Suprapubic skin (tissue), 4 donors: ENCODE data around the gene LRRC4C.

Experiments used
- EP300 ChIP-seq: sonication (generic); formaldehyde crosslinking; IDR thresholded peaks from one replicate; pipeline ENCODE4 v1.6.1; 2017; ENCODE audit warnings: antibody characterized with exemption
- POLR2A ChIP-seq, 2 donors: fragments of 450-650 bp; IDR thresholded peaks; one replicate each; pipeline ENCODE4 v1.6.1; 2017; ENCODE audit warnings: antibody characterized with exemption in 2 of 2, mild to moderate bottlenecking in 2 of 2, moderate library complexity in 2 of 2
- POLR2AphosphoS5 ChIP-seq, 3 donors: sonication (generic); formaldehyde crosslinking; IDR thresholded peaks; one replicate each; pipeline ENCODE4 v1.6.1; 2017; ENCODE audit warnings: antibody characterized with exemption in 3 of 3
- TF ChIP-seq, protein P1 (sequence below), 2 donors: fragments of 200-600 bp in 1 of 2; fragments of 450-650 bp in 1 of 2; sonication (generic) in 1 of 2; IDR thresholded peaks; one replicate each; pipeline ENCODE4 v1.5.1; 2016 to 2019; ENCODE audit warnings: antibody characterized with exemption in 2 of 2, mild to moderate bottlenecking in 1 of 2, moderate library complexity in 1 of 2

DNA sequence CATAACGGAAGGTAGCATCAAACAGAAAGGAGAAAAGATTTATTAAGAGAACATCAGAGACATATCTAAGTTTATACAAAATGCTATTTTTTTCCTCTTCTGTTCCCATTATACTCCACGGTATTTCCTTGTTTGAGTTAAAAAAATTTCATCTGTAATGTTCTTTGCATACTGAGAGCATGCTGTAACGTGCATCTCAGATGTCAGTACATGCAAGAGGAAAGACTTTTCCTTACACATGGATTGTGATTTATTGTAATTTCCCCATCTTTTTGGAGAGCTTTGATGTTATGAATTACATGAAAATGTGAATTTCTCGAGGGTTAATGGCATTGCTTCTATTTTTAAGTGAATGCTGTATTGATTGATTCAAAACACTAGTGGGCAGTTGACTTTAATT is 1164.0 kb downstream of the LRRC4C start:
- TF ChIP-seq, protein P1, sequence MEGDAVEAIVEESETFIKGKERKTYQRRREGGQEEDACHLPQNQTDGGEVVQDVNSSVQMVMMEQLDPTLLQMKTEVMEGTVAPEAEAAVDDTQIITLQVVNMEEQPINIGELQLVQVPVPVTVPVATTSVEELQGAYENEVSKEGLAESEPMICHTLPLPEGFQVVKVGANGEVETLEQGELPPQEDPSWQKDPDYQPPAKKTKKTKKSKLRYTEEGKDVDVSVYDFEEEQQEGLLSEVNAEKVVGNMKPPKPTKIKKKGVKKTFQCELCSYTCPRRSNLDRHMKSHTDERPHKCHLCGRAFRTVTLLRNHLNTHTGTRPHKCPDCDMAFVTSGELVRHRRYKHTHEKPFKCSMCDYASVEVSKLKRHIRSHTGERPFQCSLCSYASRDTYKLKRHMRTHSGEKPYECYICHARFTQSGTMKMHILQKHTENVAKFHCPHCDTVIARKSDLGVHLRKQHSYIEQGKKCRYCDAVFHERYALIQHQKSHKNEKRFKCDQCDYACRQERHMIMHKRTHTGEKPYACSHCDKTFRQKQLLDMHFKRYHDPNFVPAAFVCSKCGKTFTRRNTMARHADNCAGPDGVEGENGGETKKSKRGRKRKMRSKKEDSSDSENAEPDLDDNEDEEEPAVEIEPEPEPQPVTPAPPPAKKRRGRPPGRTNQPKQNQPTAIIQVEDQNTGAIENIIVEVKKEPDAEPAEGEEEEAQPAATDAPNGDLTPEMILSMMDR (IDR thresholded peaks at IDR 0.05), result no peak
- no peak for TF ChIP-seq POLR2A (IDR thresholded peaks at IDR 0.05)
- TF ChIP-seq POLR2AphosphoS5 (IDR thresholded peaks at IDR 0.05), result no peak
- no peak for TF ChIP-seq EP300
